CD4-positive, alpha-beta T cell treated with Interleukin-4 for 4 hours (primary cell): ENCODE measurements around the gene PIK3CB.
"Not testable (repeated sequence)": the region's sequence is repeated elsewhere in the genome, so short reads cannot be mapped to it uniquely, and the experiment has no call there.

Experiments used
- DNase-seq: peaks from one replicate; pipeline ENCODE4 v3.0.0-alpha.2; 2020

Gene PIK3CB

DNA sequence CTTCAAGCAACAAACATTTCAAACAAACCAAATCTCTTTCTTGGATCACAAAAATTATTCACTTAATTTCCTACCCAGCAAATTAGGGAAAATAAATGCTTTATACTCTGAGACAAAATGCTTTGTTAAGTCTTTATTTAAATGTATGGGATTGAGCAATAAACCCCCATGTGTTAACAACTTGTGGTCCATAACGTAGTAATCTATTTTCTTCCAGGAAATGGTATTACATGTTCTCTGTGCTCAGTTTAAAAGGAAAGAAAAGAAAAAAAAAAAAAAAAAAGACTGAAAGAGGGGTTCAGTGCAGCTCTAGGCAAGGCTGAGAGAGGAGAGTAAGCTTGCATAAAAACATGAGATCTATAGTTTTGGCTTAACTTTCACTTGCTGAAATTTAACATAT lies 102.3 kb downstream of the PIK3CB start:
- DNase-seq, result no peak

DNA sequence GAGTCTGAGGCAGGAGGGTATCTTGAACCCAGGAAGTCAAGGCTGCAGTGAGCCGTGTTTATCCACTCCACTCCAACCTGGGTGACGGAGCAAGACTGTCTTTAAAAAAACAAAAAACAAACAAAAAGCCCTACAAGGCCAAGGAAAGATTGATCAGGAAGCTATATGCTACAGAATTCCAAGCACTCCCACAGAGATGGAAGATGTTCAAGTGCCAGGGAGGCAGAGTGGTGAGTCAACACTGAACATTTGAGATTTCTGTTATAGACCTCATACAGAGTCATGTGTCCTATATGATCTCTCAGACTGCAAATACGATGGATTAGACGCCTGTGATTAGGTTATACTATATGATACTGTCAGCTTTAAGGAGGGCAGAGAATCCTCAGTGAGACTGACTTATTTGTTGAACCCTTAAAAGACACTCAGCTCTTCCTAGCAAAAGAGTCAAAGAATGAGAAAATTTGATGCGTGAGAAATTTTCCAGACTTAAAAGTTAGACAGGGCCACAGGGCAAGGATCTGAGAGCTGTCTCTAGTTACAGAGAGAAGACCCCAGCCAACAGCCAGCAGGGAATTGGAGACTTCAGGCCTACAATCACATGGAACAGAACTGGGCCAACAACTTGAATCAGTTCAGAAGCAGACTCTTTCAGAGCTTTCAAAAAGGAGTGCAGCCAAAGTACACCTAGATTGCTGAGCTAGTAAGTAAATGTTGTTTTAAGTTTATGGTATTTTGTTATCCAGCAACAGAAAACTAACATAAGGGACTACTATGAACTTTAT lies 107.6 kb downstream of the PIK3CB start:
- DNase-seq, result no peak

DNA sequence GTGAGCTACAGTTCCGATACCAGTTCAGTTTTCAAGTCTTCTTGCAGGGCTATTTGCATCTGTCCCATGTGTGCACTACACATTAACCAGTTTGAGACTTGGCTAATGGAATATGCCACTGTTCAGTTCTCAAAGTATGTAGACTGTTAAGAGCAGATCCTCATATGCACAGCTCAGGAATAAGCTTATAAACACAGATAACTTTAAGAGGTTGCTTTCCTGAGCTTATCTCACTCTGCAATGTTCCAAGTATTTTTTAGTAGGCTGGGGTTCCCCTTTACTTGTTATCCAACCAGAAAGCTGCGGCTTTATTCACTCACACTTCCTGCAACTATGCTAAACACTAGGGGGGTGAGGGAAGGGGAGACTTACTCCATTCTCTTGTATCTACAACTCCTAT lies 108.7 kb downstream of the PIK3CB start:
- DNase-seq, result not testable (repeated sequence)

DNA sequence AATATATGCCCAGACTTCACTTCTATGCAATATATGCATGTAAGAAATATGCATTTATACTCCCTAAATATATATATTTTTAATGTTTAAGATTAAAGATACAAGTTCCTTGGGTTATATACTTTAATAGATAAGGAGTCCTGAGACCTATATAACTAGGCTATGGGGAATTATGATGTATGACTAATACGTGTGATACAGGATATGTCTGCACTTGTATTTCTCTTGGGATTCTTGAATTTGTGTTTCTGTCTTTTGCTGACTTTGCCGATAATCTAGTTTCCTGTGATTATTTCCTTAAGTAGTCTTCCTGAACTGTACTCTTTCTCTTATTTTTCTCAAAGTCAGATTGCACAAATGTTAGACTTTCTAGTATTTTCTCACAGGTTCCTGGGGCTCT lies 109.6 kb downstream of the PIK3CB start:
- DNase-seq, result no peak

DNA sequence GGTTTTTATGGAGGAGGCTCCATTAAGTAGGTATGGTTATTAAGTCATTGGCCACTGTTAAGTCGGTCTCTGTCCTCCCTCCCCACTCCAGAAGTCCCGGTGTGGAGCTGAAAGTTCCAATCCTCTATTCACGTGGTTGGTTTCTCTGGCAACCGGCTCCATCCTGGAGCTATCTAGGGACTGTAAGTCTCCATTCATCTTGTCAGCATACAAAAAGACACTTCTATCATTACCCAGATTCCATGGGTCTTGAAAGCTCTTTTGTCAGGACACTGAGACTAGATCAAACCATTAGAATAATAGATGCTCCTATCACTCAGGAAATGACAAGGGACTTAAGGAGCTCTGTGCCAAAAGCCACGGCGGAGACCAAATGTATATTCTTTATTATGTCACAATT lies 110.3 kb downstream of the PIK3CB start:
- DNase-seq, result no peak

DNA sequence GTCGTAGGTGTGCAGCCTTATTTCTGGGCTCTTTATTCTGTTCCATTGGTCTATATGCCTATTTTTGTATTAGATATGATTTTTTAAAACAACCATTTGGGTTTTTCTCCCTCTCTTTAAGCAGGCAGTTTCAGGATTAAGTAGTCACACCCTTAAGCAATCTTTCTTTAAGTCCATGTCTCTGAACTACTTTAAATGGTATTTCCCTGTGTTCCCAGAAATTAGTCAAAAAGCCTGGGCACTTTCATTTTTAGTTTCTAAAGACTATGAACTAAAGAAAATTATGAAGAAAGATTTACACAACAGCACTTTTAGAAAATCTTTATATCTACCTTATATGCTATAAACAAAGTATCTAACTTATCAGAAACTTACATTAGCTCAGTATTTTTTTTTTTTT lies 115.9 kb downstream of the PIK3CB start:
- DNase-seq, result no peak

DNA sequence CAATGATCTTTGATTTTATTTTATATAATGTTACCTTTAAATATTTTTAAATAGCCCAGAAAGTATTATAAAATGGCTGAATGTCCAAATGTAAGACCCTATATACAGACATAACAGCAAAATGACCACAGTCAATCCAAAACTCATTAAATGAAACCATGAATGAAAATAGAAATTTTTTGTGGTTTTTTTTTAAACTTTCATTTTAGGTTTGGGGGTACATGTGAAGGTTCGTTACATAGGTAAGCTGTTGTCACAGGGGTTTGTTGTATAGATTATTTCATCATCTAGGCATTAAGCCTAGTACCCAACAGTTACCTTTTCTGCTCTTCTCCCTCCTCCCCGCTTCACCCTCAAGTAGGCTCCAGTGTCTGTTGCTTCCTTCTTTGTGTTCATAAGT lies 117.4 kb downstream of the PIK3CB start:
- no peak for DNase-seq

DNA sequence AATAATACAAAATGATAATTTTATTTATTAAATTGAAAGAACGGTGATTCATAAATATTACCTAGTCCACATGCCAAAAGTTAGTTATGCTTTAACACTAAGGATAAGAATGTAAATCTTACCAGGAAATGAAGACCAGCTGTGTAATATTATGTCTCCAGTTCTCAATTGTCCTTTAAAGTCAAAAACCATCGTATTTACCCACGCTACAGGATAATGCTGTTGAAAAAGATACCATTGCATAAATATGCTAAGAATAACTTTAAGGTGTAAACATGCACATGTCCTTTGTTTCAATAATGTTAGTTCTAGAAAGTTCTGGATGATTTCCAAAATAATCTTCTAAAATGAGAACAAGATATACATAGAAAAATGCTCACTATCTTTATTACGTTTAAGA lies 122.6 kb downstream of the PIK3CB start:
- DNase-seq, result no peak

DNA sequence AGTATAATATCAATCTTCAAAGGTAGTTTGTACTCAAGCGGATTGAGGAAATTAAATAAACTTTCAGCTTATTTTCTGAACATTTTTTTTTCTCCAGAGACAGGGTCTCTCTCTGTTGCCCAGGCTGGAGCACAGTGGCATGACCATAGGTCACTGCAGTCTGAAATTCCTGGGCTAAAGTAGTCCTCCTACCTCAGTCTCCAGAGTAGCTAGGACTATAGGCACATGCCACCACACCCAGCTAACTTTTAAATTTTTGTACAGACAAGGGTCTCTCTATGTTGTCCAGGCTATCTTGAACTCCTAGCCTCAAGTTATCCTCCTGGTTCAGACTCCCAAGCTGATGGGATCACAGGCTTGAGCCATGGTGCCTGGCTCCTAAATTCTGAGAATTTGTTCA lies 129.1 kb downstream of the PIK3CB start:
- DNase-seq, result no peak

DNA sequence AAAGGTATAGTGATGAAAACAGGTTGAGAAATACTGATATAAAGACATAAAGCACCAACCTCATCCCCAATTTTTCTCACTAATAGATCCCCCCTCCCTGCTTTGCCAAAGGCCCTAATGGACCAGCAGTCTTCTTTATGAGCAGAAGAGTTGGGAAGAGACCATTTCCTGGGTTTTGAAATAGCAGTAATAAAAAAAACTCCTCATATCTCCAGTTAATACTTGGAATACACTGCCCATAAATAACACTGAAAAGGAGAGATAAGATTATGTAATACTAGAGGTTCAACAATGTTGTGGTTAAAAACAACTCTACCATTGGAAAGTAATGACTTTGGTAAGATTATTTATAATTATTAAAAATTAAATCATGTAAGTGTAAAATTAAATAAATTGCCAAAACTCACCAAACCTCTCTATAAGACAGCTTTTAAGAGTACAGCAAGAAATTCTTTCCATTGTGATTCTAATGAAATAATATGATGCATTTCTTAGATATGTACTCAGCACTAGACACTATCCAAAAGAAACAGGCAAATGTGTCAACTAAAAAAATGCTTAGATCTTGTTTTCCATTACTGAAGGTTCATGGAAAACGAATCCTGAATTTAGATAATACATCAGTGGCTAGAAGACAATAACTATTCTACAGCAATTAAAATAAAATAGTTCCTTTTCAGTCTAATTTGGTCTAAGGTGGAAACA lies 137.9 kb downstream of the PIK3CB start:
- no peak for DNase-seq

DNA sequence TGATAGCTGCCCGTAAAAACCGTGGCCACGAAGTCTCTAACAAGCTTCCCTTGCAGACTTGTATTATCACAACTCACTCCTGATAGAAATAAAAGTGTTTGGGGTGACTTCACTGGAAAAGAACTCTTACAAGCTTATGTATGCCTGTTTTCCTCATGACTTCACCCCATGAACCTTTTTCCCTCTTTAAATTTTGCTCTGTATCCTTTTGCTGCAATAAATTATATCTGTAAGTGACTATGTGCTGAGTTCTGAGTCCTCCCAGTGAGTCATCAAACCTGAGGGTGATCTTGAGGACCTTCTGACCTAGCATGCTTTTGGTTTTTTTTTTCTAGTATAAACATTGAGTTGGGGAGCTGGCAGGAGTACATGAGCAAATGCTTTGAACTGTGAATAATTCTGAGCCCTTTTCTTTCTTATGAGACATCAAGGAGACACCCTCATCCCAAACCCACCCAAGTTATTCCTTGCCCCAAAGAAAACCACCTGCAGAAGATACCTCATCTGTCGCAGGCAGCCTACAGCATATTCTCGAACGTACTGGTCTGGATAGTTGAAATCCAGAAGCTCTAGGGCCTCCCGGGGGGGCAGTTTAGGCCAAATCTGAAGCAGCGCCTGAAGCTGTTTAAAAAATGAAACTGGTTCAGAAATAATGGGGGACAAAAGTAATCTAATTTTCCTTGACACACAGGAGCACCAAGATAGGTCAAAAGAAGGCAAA lies 140.3 kb downstream of the PIK3CB start:
- no peak for DNase-seq

DNA sequence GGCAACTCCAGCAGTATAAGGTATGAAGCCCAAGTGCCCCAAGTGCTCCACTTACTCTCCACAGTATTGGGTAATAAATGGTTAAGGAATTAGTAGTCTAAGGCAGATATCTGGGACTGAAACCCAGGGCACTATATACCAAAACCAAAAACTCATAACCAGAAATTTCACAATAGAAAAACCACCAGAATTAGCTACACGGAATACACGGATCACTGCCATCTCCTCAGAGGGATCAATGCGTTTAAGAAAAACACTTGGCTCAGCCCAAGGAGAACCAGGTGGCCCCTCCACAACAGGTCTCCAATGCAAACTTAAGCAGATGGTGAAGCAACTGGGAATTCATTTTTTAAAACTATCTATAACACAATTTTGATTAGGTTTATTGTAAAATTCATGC lies 142.6 kb downstream of the PIK3CB start:
- DNase-seq, result no peak

DNA sequence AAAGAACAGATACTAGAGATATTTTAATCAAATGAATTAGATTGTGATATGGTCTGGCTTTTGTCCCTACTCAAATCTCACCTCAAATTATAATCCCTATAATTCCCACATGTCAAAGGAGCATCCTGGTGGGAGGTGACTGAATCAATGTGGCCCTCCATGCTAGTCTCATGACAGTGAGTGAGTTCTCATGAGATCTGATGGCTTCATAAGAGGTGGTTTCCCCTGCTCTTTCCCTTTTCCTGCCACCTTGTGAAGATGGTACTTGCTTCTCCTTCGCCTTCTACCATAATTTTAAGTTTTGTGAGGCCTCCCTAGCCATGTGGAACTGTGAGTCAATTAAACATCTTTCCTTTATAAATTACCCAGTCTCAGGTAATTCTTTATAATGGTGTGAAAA lies 143.4 kb downstream of the PIK3CB start:
- no peak for DNase-seq

DNA sequence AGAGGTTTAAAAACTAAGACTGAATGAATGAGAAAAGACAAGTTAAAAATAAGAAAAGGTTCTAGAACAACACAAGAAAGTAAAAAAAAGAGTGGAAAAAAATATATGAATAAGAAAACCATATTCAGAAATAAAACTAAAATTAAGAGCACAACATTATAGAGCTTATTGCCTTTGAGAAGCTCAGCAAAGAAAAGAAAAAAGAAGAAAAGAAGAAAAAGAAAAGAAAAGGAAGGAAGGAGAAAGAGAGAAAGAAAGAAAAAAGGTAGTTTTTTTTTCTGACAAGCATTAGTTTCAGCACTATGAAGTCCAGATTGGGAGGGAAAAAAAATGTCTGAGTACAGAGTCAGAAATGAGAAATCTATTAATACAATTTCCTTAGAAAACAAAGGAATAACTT lies 144.7 kb downstream of the PIK3CB start:
- DNase-seq, result no peak

DNA sequence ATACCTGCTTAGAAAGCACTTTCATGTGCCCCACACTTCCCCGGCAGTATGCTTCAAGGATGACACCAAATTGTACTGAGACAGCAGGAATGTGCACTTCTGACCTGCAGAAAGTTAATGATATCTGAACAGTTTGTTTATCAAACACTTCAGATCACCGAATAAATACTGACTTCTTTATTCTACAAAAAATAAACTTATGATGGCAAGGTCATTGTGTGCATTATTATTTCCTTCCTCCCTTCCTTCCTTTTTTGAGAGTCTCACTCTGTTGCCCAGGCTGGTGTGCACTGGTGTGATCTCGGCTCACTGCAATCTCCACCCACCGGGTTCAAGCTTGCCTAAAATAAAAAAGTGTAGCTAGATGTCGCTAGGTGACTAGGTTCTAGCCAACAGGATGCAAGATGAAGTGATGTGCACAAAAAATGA lies 145.8 kb downstream of the PIK3CB start:
- DNase-seq, result no peak

DNA sequence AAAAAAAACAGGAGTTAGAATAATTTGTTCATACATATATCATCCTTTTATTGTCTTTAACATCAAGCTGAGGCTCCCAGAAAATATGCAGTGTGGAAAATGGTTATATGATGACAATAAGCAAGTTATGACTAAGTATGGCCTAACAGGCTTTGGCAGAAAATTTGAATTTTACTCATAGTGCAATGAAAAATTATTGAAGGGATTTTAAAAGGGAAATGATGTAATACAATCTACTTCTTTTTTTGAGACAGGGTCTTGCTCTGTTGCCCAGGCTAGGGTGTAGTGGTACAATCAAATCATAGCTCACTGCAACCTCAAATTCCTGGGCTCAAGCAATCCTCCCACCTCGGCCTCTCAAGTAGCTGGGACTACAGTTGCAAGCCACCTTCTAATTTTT lies 147.5 kb downstream of the PIK3CB start:
- DNase-seq, result no peak

DNA sequence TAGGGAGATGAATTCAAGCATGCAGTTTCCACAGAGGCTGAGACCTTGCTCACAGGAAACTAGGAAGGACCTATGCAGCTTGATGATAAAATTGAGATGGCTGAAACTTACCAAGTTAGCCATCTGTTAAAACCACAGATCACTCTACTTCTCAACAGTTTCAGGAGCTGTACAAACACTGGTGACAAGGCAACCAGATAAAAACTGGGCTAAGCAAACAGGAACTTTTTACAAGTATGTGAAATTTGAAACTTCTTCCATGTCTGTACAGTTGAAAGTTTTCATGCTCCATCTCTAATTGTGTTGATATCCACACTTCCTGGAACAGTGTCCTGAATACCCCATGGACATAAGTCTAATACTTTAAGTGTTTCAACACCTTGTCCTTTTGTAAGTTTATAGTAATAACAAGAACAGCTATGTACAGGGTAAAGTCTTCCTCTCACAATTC lies 147.9 kb downstream of the PIK3CB start:
- no peak for DNase-seq

DNA sequence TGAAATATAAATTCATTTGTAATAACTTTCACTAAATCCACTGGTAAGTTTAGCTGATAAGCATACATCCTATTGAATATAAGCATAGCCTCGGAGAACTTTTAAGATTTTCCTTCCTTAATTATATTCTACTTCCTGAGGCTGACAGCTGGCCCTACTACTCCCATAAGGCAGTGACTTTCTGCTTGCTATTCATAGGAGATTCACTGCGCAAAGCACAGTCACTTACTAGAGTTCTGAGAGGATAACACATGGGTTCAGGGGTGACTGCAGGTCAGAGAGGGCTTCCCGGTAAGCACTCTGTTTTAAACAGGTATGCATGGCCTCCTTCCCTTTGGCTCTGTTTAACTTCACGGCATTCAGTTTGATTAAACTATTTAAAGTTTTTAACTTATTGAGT lies 150.3 kb downstream of the PIK3CB start:
- no peak for DNase-seq

DNA sequence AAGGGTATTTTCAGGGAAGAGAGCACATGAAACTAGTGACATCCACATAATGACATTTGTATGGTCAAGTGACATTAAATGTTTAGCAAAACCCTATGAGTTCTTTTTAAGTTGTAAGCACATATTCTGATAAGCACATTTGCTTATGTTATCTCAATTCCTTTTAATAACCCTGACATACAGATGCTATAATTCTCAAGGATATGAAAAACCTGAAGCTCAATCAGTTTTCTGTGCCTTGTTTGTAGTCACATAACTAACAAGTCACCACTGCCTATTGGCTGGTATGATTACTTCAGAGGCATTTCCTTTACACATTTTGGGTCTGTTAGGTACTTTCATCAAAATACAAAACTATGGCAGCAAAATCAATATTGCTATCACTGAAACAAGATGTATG lies 152.1 kb downstream of the PIK3CB start:
- DNase-seq, result no peak

DNA sequence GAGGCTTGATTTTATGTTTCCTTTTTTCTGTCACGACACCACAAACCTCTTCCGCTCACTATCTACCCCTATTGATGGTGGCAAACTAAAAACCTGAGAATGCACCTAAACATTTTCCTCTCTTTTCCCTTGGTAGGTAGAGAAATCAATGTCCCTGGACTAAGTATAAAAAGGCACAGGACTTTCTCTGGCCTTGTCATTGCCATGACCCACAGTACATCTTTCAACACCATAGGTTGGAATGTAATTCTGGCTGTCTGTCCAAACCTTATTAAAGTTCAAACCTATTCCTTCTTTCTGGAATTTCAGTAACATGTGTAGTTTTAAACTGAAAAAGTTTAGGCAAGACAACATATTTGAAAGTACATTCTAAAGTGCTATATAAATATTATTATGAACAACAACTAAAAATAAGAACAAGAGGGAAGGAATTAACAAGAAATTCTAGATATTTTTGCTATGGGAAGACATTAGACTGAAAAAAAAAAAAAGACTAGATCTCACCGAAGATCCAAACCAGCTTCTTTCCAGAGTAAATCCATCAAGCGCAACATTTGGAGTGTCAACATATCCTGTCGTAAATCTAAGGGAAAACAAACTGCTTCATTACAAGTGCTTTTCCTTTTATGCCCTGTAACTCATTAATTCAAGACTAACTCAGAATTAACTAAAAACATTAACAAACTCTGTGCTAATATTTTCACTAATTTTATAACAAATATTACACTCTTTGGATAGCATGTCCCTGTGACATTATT lies 153.1 kb downstream of the PIK3CB start:
- DNase-seq, result no peak

DNA sequence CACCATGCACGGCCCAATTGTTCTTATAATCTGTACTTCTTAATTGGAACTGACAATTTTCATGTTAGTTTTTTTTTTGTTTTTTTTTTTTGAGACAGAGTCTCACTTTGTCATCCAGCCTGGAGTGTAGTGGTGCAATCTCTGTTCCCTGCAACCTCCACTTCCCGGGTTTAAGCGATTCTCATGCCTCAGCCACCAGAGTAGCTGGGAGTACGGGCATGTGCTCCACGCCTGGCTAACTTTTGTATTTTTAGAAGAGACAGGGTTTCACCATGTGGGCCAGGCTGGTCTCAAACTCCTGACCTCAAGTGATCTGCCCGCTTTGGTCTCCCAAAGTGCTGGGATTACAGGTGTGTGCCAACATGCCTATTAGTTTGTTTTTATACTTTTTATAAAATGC lies 153.8 kb downstream of the PIK3CB start:
- DNase-seq, result not testable (repeated sequence)

DNA sequence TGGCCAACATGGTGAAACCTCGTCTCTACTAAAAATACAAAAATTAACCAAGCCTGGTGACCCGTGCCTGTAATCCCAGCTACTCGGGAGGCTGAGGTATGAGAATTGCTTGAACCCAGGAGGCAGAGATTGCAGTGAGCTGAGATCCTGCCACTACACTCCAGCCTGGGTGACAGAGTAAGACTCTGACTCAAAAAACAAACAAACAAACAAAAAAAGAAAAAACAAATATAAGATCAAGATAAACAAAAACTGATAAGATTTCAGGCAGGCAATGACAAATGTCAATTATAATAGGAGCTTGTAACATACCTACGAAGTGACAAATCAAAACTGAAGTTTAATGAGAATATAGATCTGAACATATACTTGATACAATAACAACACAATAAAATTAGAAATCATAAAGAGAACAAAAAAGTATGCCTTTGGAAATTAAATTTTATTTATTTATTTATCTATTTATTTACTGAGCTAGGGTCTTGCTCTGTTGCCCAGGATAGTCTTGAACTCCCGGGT lies 155.8 kb downstream of the PIK3CB start:
- no peak for DNase-seq

DNA sequence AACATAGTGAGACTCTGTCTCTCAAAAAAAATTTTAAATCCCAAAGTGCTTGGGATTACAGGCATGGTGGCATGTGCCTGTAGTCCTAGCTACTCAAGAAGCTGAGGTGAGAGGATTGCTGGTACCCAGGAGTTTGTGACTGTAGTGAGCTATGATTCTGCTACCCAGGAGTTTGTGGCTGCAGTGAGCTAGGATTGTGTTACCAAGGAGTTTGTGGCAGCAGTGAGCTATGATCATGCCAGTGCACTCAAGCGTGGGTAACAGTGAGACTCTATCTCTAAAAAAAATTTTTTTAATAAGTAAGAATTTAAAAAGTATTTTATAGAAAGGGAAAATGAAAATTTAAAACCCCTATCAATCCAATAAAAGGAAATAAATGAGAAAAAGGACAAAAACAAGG lies 156.6 kb downstream of the PIK3CB start:
- DNase-seq, result no peak
